ENCODE measurements around the gene GPR39.

Gene GPR39

DNA sequence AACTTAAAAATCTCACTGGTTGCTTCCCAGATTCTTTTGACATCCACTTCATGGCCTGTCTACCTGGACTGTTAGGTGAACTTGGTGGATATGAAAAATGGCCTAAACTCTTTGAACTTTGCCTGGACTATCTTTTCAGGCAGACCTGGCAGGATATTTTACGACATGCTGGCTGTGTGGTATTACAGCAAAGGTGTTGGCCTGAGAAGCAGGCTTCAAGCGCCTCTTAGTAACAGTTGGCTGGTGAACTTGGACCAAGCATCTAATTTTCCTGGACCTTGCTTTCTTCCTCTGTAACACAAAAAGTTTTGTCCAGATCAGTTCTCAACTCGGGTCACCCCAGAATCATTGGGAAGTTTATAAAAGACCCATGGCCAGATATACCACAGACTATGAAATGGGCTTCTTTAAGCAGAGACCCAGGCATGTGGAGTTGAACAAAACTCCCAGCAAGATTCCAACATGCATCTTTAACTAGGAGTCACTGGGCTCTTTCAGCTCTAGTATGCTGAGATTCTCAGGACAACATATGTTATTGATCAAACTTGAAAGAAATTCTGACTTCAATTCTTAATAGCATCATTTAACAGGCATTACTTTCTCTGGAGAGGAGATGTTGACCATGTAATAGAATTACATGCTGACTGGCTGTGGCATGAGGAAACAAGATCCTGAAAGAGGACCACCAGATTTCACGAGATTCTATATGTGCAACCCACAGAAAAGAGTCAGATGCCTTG lies 249.0 kb downstream of the GPR39 start:
- Histone ChIP-seq H3F3A (ENCODE audit: control insufficient read depth, insufficient read depth) (no peaks in the 10 kb centered on the region), H3K4me3 (ENCODE audit: low read length) (no peak overlapping the region), H3K36me3 (ENCODE audit: control insufficient read depth, low read length) (no peaks in the 10 kb centered on the region), H3K4me1 (ENCODE audit: control insufficient read depth, low read length) (no peaks in the 10 kb centered on the region), H3K27ac (ENCODE audit: low read depth, low read length) (no peak overlapping the region), H3K4me2 (ENCODE audit: low read length) (no peak overlapping the region), H3K9me3 (ENCODE audit: control insufficient read depth, insufficient read depth, low read length) (peaks cover 5% of the 10 kb centered on the region; the same call in 1 of the 2 replicates), H3K27me3 (ENCODE audit: control insufficient read depth, low read length) (no peaks in the 10 kb centered on the region), H3K9me2 (replicated peaks; ENCODE audit: control insufficient read depth, low read length) (no peaks in the 10 kb centered on the region), H3K79me2 (ENCODE audit: control insufficient read depth, low read length) (no peaks in the 10 kb centered on the region), H4K20me1 (ENCODE audit: control insufficient read depth, insufficient read depth, low read depth, low read length) (no peaks in the 10 kb centered on the region)
- TF ChIP-seq CTCF (IDR thresholded peaks at IDR 0.05; ENCODE audit: low read depth, low read length, poor library complexity, severe bottlenecking) = no peak
- TF ChIP-seq EZH2phosphoT487 (IDR thresholded peaks at IDR 0.05; ENCODE audit: borderline replicate concordance, low read length) = no peak

GRCh38 chr2:132667706-132668105 lies 251.1 kb downstream of the GPR39 start:
- Histone ChIP-seq H3K36me3 (ENCODE audit: control insufficient read depth, low read length) (no peaks in the 10 kb centered on the region), H3F3A (ENCODE audit: control insufficient read depth, insufficient read depth) (no peaks in the 10 kb centered on the region), H3K27ac (ENCODE audit: low read depth, low read length) (no peak overlapping the region), H3K4me2 (ENCODE audit: low read length) (no peak overlapping the region), H3K79me2 (ENCODE audit: control insufficient read depth, low read length) (no peaks in the 10 kb centered on the region), H3K9me2 (replicated peaks; ENCODE audit: control insufficient read depth, low read length) (no peaks in the 10 kb centered on the region), H3K9me3 (ENCODE audit: control insufficient read depth, insufficient read depth, low read length) (peaks cover 5% of the 10 kb centered on the region; the same call in 1 of the 2 replicates), H3K4me3 (ENCODE audit: low read length) (no peak overlapping the region), H3K4me1 (ENCODE audit: control insufficient read depth, low read length) (no peaks in the 10 kb centered on the region), H4K20me1 (ENCODE audit: control insufficient read depth, insufficient read depth, low read depth, low read length) (no peaks in the 10 kb centered on the region), H3K27me3 (ENCODE audit: control insufficient read depth, low read length) (no peaks in the 10 kb centered on the region)
- no peak for TF ChIP-seq EZH2phosphoT487 (IDR thresholded peaks at IDR 0.05; ENCODE audit: borderline replicate concordance, low read length)
- no peak for TF ChIP-seq CTCF (IDR thresholded peaks at IDR 0.05; ENCODE audit: low read depth, low read length, poor library complexity, severe bottlenecking)

- Histone ChIP-seq H3K27me3 (ENCODE audit: control insufficient read depth, low read length) (no peaks in the 10 kb centered on the region), H4K20me1 (ENCODE audit: control insufficient read depth, insufficient read depth, low read depth, low read length) (no peaks in the 10 kb centered on the region), H3K27ac (ENCODE audit: low read depth, low read length) (no peak overlapping the region), H3K4me2 (ENCODE audit: low read length) (no peak overlapping the region), H3F3A (ENCODE audit: control insufficient read depth, insufficient read depth) (no peaks in the 10 kb centered on the region), H3K79me2 (ENCODE audit: control insufficient read depth, low read length) (no peaks in the 10 kb centered on the region), H3K9me2 (replicated peaks; ENCODE audit: control insufficient read depth, low read length) (no peaks in the 10 kb centered on the region), H3K9me3 (ENCODE audit: control insufficient read depth, insufficient read depth, low read length) (peaks cover 5% of the 10 kb centered on the region; the same call in 1 of the 2 replicates), H3K36me3 (ENCODE audit: control insufficient read depth, low read length) (no peaks in the 10 kb centered on the region), H3K4me1 (ENCODE audit: control insufficient read depth, low read length) (no peaks in the 10 kb centered on the region), H3K4me3 (ENCODE audit: low read length) (no peak overlapping the region)
- no peak for TF ChIP-seq CTCF (IDR thresholded peaks at IDR 0.05; ENCODE audit: low read depth, low read length, poor library complexity, severe bottlenecking)
- TF ChIP-seq EZH2phosphoT487 (IDR thresholded peaks at IDR 0.05; ENCODE audit: borderline replicate concordance, low read length) = no peak
These were observed 251.7 kb downstream of the GPR39 start for GRCh38 chr2:132668189-132668823.
